Stimulated activated CD4-positive, alpha-beta T cell treated with anti-CD3 and anti-CD28 coated beads, Interleukin-15, amount 100 ng/mL, for 1 hour (primary cell): ENCODE results near the gene CD6.
"Not testable (repeated sequence)": the region's sequence is repeated elsewhere in the genome, so short reads cannot be mapped to it uniquely, and the experiment has no call there.

Experiments
- DNase-seq, 2 donors: peaks; one replicate each; pipeline ENCODE4 v3.0.0-alpha.2; 2020; ENCODE audit warnings: low read depth in 1 of 2, low spot score in 1 of 2

CD6 gene

GRCh38 chr11:61049063-61049377 lies 77.5 kb downstream of the CD6 start:
- no peak for DNase-seq

- DNase-seq = no peak
Observed at GRCh38 chr11:61049859-61050258, 78.4 kb downstream of the CD6 start.

GRCh38 chr11:61052182-61052972 lies 80.9 kb downstream of the CD6 start:
- no peak for DNase-seq

GRCh38 chr11:61053191-61053590 lies 81.7 kb downstream of the CD6 start:
- no peak for DNase-seq

GRCh38 chr11:61054513-61054912 lies 83.0 kb downstream of the CD6 start:
- no peak for DNase-seq

- DNase-seq = no peak
Observed at GRCh38 chr11:61054927-61055562, 83.6 kb downstream of the CD6 start.

- no peak for DNase-seq
Observed at GRCh38 chr11:61055776-61056175, 84.3 kb downstream of the CD6 start.

- no peak for DNase-seq
Observed at GRCh38 chr11:61056571-61056970, 85.1 kb downstream of the CD6 start.

GRCh38 chr11:61056981-61057380 lies 85.5 kb downstream of the CD6 start:
- no peak for DNase-seq

- DNase-seq = no peak
Observed at GRCh38 chr11:61057615-61058014, 86.1 kb downstream of the CD6 start.

GRCh38 chr11:61058583-61059259 lies 87.2 kb downstream of the CD6 start:
- no peak for DNase-seq

- no peak for DNase-seq
Observed at GRCh38 chr11:61059260-61059752, 87.8 kb downstream of the CD6 start.

GRCh38 chr11:61061081-61061826 lies 89.8 kb downstream of the CD6 start:
- DNase-seq = peak; percentile 55 to 70

GRCh38 chr11:61062181-61062930 lies 90.9 kb downstream of the CD6 start:
- no peak for DNase-seq

- not testable (repeated sequence) for DNase-seq
Observed at GRCh38 chr11:61065236-61065635, 93.8 kb downstream of the CD6 start.

- DNase-seq = no peak
Observed at GRCh38 chr11:61065955-61066638, 94.6 kb downstream of the CD6 start.

- no peak for DNase-seq
Observed at GRCh38 chr11:61066645-61067044, 95.2 kb downstream of the CD6 start.

- no peak for DNase-seq
Observed at GRCh38 chr11:61067782-61068446, 96.4 kb downstream of the CD6 start.

- no peak for DNase-seq
Observed at GRCh38 chr11:61068581-61068980, 97.1 kb downstream of the CD6 start.

- DNase-seq = no peak
Observed at GRCh38 chr11:61069427-61069826, 97.9 kb downstream of the CD6 start.
